Trophoblast cell (in vitro differentiated cells and primary cell): ENCODE results near the gene PNLIPRP3. TPM values are rescaled to one million over a fixed set of nuclear protein-coding genes. Genes with fewer than 3 reads are reported as not detected.

Source experiments
- DNase-seq, 2 donors: peaks; one replicate each; pipeline ENCODE4 v3.0.0-alpha.2; 2016
- H2AFZ ChIP-seq: 2 replicates; pipeline ENCODE4 v1.6.1; 2013; ENCODE audit warnings: low read length, moderate library complexity, mild to moderate bottlenecking; ENCODE audit not compliant: insufficient read depth, poor library complexity
- H2AK5ac ChIP-seq: 2 replicates; pipeline ENCODE4 v1.6.1; 2013; ENCODE audit warnings: mild to moderate bottlenecking, low read length
- H2BK120ac ChIP-seq: 2 replicates; pipeline ENCODE4 v1.6.1; 2013; ENCODE audit warnings: low read length, mild to moderate bottlenecking, moderate library complexity; ENCODE audit not compliant: insufficient read depth, poor library complexity
- H2BK12ac ChIP-seq: 2 replicates; pipeline ENCODE4 v1.6.1; 2013; ENCODE audit warnings: mild to moderate bottlenecking, low read length, moderate library complexity
- H2BK5ac ChIP-seq: 2 replicates; pipeline ENCODE4 v1.6.1; 2013; ENCODE audit warnings: low read length, low read depth, moderate library complexity, mild to moderate bottlenecking; ENCODE audit not compliant: poor library complexity
- H3K14ac ChIP-seq: 2 replicates; pipeline ENCODE4 v1.6.1; 2013; ENCODE audit warnings: mild to moderate bottlenecking, low read length
- H3K18ac ChIP-seq: 2 replicates; pipeline ENCODE4 v1.6.1; 2013; ENCODE audit warnings: mild to moderate bottlenecking, low read length
- H3K23ac ChIP-seq: 2 replicates; pipeline ENCODE4 v1.6.1; 2013; ENCODE audit warnings: low read length
- H3K27ac ChIP-seq: 2 replicates; pipeline ENCODE4 v1.5.1; 2013; ENCODE audit warnings: low read depth, mild to moderate bottlenecking, inconsistent platforms, low read length, moderate library complexity
- H3K27me3 ChIP-seq: 2 replicates; pipeline ENCODE4 v1.6.1; 2013; ENCODE audit warnings: inconsistent platforms, mild to moderate bottlenecking, low read length, moderate library complexity; ENCODE audit not compliant: insufficient read depth
- H3K36me3 ChIP-seq, 2 experiments: 1 replicate in 1 of 2; 2 replicates in 1 of 2; pipeline ENCODE4 v1.6.1; 2013; ENCODE audit warnings: low read length in 2 of 2, mild to moderate bottlenecking in 2 of 2, moderate library complexity in 1 of 2; ENCODE audit not compliant: insufficient read depth in 2 of 2, control insufficient read depth in 1 of 2
- H3K4ac ChIP-seq: 2 replicates; pipeline ENCODE4 v1.6.1; 2013; ENCODE audit warnings: low read depth, mild to moderate bottlenecking, low read length, moderate library complexity
- H3K4me1 ChIP-seq, 2 experiments: 1 replicate in 1 of 2; 2 replicates in 1 of 2; pipeline ENCODE4 v1.6.1; 2013; ENCODE audit warnings: low read length in 2 of 2, mild to moderate bottlenecking in 2 of 2, moderate library complexity in 1 of 2; ENCODE audit not compliant: insufficient read depth in 2 of 2, control insufficient read depth in 1 of 2
- H3K4me2 ChIP-seq: 2 replicates; pipeline ENCODE4 v1.6.1; 2013; ENCODE audit warnings: inconsistent platforms, mild to moderate bottlenecking, low read length, moderate library complexity
- H3K4me3 ChIP-seq: 2 replicates; pipeline ENCODE4 v1.5.1; 2013; ENCODE audit warnings: mild to moderate bottlenecking, low read depth, low read length, inconsistent platforms
- H3K79me1 ChIP-seq: one replicate; pipeline ENCODE4 v1.6.1; 2013; ENCODE audit warnings: low read length
- H3K79me2 ChIP-seq: 2 replicates; pipeline ENCODE4 v1.6.1; 2013; ENCODE audit warnings: low read length, mild to moderate bottlenecking; ENCODE audit not compliant: control insufficient read depth, insufficient read depth, poor library complexity
- H3K9ac ChIP-seq: 2 replicates; pipeline ENCODE4 v1.6.1; 2013; ENCODE audit warnings: mild to moderate bottlenecking, low read length
- H3K9me3 ChIP-seq: 2 replicates; pipeline ENCODE4 v1.6.1; 2013; ENCODE audit warnings: low read depth, mild to moderate bottlenecking, control low read depth, inconsistent platforms, low read length; ENCODE audit not compliant: insufficient read depth
- H4K12ac ChIP-seq: 2 replicates; pipeline ENCODE4 v1.6.1; 2013; ENCODE audit warnings: low read depth, mild to moderate bottlenecking, low read length, moderate library complexity
- H4K8ac ChIP-seq: 2 replicates; pipeline ENCODE4 v1.6.1; 2013; ENCODE audit warnings: low read depth, mild to moderate bottlenecking, low read length, moderate library complexity
- H4K91ac ChIP-seq: one replicate; pipeline ENCODE4 v1.6.1; 2013; ENCODE audit warnings: low read depth, mild to moderate bottlenecking, low read length, moderate library complexity
- WGBS: extraction: QIAGEN DNeasy Blood & Tissue Kit; methylation state at CpG from one replicate; pipeline ENCODE4 v1.1.7; 2013; ENCODE audit warnings: missing lambda C conversion rate; ENCODE audit not compliant: insufficient read length, insufficient coverage; ENCODE audit errors: extremely low coverage; 5-methylcytosine and 5-hydroxymethylcytosine counted together
- polyA plus RNA-seq: library from polyadenylated mRNA; stranded (reverse); fragments of 200-250 nt; gene quantifications from 2 replicates; pipeline ENCODE4 v1.2.3, GENCODE V29; 2013

The PNLIPRP3 gene
- 0.04 TPM in 1 of 2 replicates, not detected in the other for polyA plus RNA-seq

DNA sequence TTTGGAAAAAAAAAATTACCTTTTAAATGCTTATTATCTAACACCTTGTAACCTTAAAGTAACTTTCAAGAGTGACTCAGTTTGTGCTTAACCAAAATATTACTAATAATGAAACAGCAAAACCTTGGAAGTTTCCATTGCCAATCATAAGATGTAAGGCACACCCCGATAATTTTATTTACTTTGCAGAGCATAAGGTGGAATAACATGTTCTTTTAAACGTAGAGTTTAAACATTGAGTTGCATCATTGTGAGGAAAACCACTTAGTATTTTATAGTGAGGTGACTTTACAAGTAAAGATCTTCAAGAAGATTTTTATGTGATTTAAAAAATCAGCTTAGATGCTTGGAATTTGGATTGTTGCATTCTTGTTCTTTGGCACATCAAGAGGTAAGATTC lies at the start of gene PNLIPRP3:
Gene PNLIPRP3 (plus strand): TSS at position 177 of the 400 bp plus-strand sequence. CDS start 166 bp downstream, at position 343.
- Histone ChIP-seq H3K4me2 (no peak within 1 kb of the TSS), H3K9ac (no peak within 1 kb of the TSS), H4K12ac (no peak within 1 kb of the TSS), H3K9me3 (no peaks in the 10 kb centered on the region), H2BK12ac (no peak within 1 kb of the TSS), H2AFZ (no peak within 1 kb of the TSS), H3K4me1 (no peaks in the 10 kb centered on the region), H3K27me3 (no peaks in the 10 kb centered on the region), H2AK5ac (no peak within 1 kb of the TSS), H3K14ac (no peak within 1 kb of the TSS), H4K91ac (no peak within 1 kb of the TSS), H3K23ac (no peak within 1 kb of the TSS), H3K27ac (no peak within 1 kb of the TSS), H3K36me3 (no peaks in the 10 kb centered on the region), H3K18ac (no peak within 1 kb of the TSS), H2BK120ac (no peak within 1 kb of the TSS), H3K4me3 (no peak within 1 kb of the TSS), H3K79me1 (no peaks in the 10 kb centered on the region), H2BK5ac (no peak within 1 kb of the TSS), H4K8ac (no peak within 1 kb of the TSS), H3K4ac (no peak within 1 kb of the TSS), H3K79me2 (no peaks in the 10 kb centered on the region)
- no peak for DNase-seq
- no CpG with 5 or more reads among the region's 2 CpGs for WGBS

GRCh38 chr10:116382290-116382689 lies 45.4 kb upstream of the PNLIPRP3 start:
- Histone ChIP-seq H4K8ac (no peak overlapping the region), H3K9me3 (no peaks in the 10 kb centered on the region), H3K79me1 (no peaks in the 10 kb centered on the region), H3K4me3 (no peak overlapping the region), H3K4me1 (no peaks in the 10 kb centered on the region), H2AK5ac (no peak overlapping the region), H2BK5ac (no peak overlapping the region), H3K79me2 (no peaks in the 10 kb centered on the region), H3K4me2 (no peak overlapping the region), H4K12ac (no peak overlapping the region), H2BK12ac (no peak overlapping the region), H3K14ac (no peak overlapping the region), H3K4ac (no peak overlapping the region), H3K18ac (no peak overlapping the region), H3K9ac (no peak overlapping the region), H3K27ac (no peak overlapping the region), H4K91ac (no peak overlapping the region), H2AFZ (no peak overlapping the region), H3K27me3 (no peaks in the 10 kb centered on the region), H2BK120ac (no peak overlapping the region), H3K36me3 (no peaks in the 10 kb centered on the region), H3K23ac (no peak overlapping the region)
- no CpG with 5 or more reads among the region's 5 CpGs for WGBS
- no peak for DNase-seq

GRCh38 chr10:116385311-116385710 lies 42.3 kb upstream of the PNLIPRP3 start:
- H3K79me2 ChIP-seq, result no peaks in the 10 kb centered on the region
- no peak overlapping the region for H2BK120ac ChIP-seq
- H3K4me2 ChIP-seq, result no peak overlapping the region
- H3K9me3 ChIP-seq, result no peaks in the 10 kb centered on the region
- no peak overlapping the region for H2BK5ac ChIP-seq
- H3K4me1 ChIP-seq, result no peaks in the 10 kb centered on the region
- H3K4me3 ChIP-seq, result no peak overlapping the region
- no peak overlapping the region for H3K4ac ChIP-seq
- no peaks in the 10 kb centered on the region for H3K27me3 ChIP-seq
- H3K9ac ChIP-seq, result no peak overlapping the region
- no peak overlapping the region for H3K23ac ChIP-seq
- no peak overlapping the region for H2AFZ ChIP-seq
- H3K18ac ChIP-seq, result no peak overlapping the region
- no peaks in the 10 kb centered on the region for H3K36me3 ChIP-seq
- H4K12ac ChIP-seq, result no peak overlapping the region
- DNase-seq, result no peak
- H4K8ac ChIP-seq, result no peak overlapping the region
- no CpG with 5 or more reads among the region's 2 CpGs for WGBS
- no peak overlapping the region for H3K27ac ChIP-seq
- H2BK12ac ChIP-seq, result no peak overlapping the region
- H2AK5ac ChIP-seq, result no peak overlapping the region
- H4K91ac ChIP-seq, result no peak overlapping the region
- no peak overlapping the region for H3K14ac ChIP-seq
- no peaks in the 10 kb centered on the region for H3K79me1 ChIP-seq

- H2AK5ac ChIP-seq, result no peak overlapping the region
- H2AFZ ChIP-seq, result no peak overlapping the region
- DNase-seq, result peak; percentile 2 to 68
- H3K79me1 ChIP-seq, result no peaks in the 10 kb centered on the region
- H3K18ac ChIP-seq, result no peak overlapping the region
- no peak overlapping the region for H2BK5ac ChIP-seq
- no peak overlapping the region for H3K9ac ChIP-seq
- no peaks in the 10 kb centered on the region for H3K4me1 ChIP-seq
- H4K8ac ChIP-seq, result no peak overlapping the region
- H3K79me2 ChIP-seq, result no peaks in the 10 kb centered on the region
- H3K23ac ChIP-seq, result no peak overlapping the region
- H3K4ac ChIP-seq, result no peak overlapping the region
- no peak overlapping the region for H2BK120ac ChIP-seq
- no peaks in the 10 kb centered on the region for H3K9me3 ChIP-seq
- H3K27me3 ChIP-seq, result no peaks in the 10 kb centered on the region
- H3K27ac ChIP-seq, result no peak overlapping the region
- H2BK12ac ChIP-seq, result no peak overlapping the region
- no peak overlapping the region for H4K91ac ChIP-seq
- WGBS, result no CpG with 5 or more reads among the region's 1 CpG
- H3K36me3 ChIP-seq, result no peaks in the 10 kb centered on the region
- H3K4me2 ChIP-seq, result no peak overlapping the region
- H3K4me3 ChIP-seq, result no peak overlapping the region
- H3K14ac ChIP-seq, result no peak overlapping the region
- H4K12ac ChIP-seq, result no peak overlapping the region
Observed at GRCh38 chr10:116385994-116386809, 41.4 kb upstream of the PNLIPRP3 start.
